Ramos (cell line): ENCODE measurements around the gene ADCY3.

Experiments
- in situ Hi-C: fragments of 300-500 bp; cut with MboI; formaldehyde crosslinking; loops from one replicate; pipeline ENCODE4 v1.14.3; 2022; ENCODE audit warnings: low sequenced_read_pairs; ENCODE audit not compliant: unreplicated experiment

The ADCY3 gene

GRCh38 chr2:24926602-24927252, 6.7 kb upstream of the ADCY3 start:
- in situ Hi-C loops: no loop called here

- in situ Hi-C loops: no loop called here
These were observed 6.2 kb upstream of the ADCY3 start for GRCh38 chr2:24926220-24926601.

GRCh38 chr2:24925815-24926214, 5.8 kb upstream of the ADCY3 start:
- in situ Hi-C loops: no loop called here

- in situ Hi-C loops: no loop called here
These were observed 4.7 kb upstream of the ADCY3 start for GRCh38 chr2:24924732-24925131.

- in situ Hi-C loops: no loop called here
These were observed 4.2 kb upstream of the ADCY3 start for GRCh38 chr2:24924266-24924665.

- in situ Hi-C loops: no loop called here
These were observed 3.1 kb upstream of the ADCY3 start for GRCh38 chr2:24923106-24923505.

- in situ Hi-C loops: no loop called here
These were observed 2.5 kb upstream of the ADCY3 start for GRCh38 chr2:24922556-24922955.

GRCh38 chr2:24920809-24921441, 888 bp upstream of the ADCY3 start:
- in situ Hi-C loops: no loop called here

- in situ Hi-C loops: no loop called here
These were observed 435 bp downstream of the ADCY3 start for GRCh38 chr2:24919506-24920097.

- in situ Hi-C loops: no loop called here
These were observed 966 bp downstream of the ADCY3 start for GRCh38 chr2:24919037-24919505.

- in situ Hi-C loops: no loop called here
These were observed 1.6 kb downstream of the ADCY3 start for GRCh38 chr2:24918326-24919036.

GRCh38 chr2:24917731-24918325, 2.2 kb downstream of the ADCY3 start:
- in situ Hi-C loops: no loop called here

GRCh38 chr2:24917086-24917485, 3.0 kb downstream of the ADCY3 start:
- in situ Hi-C loops: no loop called here

- in situ Hi-C loops: no loop called here
These were observed 4.2 kb downstream of the ADCY3 start for GRCh38 chr2:24915796-24916195.

- in situ Hi-C loops: no loop called here
These were observed 4.9 kb downstream of the ADCY3 start for GRCh38 chr2:24915175-24915574.

GRCh38 chr2:24914713-24915112, 5.3 kb downstream of the ADCY3 start:
- in situ Hi-C loops: no loop called here

GRCh38 chr2:24913911-24914310, 6.1 kb downstream of the ADCY3 start:
- in situ Hi-C loops: no loop called here

- in situ Hi-C loops: no loop called here
These were observed 7.1 kb downstream of the ADCY3 start for GRCh38 chr2:24912986-24913385.

- in situ Hi-C loops: no loop called here
These were observed 7.5 kb downstream of the ADCY3 start for GRCh38 chr2:24912523-24912922.

GRCh38 chr2:24910245-24910644, 9.8 kb downstream of the ADCY3 start:
- in situ Hi-C loops: no loop called here
